ENCODE measurements around the gene FGD4. TPM values are rescaled to one million over a fixed set of nuclear protein-coding genes. Genes with fewer than 3 reads are reported as not detected.
"Not testable (repeated sequence)": the region's sequence is repeated elsewhere in the genome, so short reads cannot be mapped to it uniquely, and the experiment has no call there.

The FGD4 gene
- total RNA-seq, 1 experiment from 2014 or later: 3.1 TPM

DNA sequence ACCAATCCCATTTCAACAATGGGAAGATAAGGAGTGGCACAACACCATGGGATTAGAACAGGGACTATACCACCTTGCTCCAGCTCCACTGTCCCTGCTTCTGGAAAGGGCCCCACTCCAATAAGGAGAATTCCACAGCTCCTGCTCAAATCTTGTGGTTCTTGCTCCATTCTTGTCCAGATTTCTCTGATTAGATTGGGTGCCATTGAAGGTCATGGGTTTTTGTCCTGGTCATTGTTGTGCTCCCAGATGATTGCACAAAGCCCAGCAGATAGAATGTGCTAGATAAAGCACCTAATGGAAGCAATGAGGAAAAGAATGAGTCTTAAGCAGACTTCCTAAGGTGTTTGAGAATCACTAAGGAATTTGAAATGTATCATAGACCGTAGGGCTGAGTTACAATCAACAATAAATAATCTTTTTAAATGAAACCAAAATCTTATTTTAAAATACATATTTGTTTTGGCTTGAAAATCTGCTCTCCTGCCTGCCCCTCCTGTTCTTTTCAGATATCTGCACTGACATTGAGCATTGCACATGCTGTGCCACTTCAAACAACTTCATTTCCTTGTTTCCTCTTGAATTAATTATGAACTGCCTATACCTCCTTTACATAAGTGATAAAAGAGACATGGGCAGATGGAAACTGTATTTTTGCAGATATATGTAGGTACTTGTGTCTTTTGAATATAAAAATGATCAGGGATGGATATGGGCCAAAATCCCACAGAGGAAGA, 115.9 kb downstream of the FGD4 start:
- Histone ChIP-seq H3K9me3 (no peaks in the 10 kb centered on the region), H3K36me3 (no peaks in the 10 kb centered on the region), H3K27me3 (peaks cover 3% of the 10 kb centered on the region; the same call in 1 of the 2 replicates), H3K4me3 (no peak overlapping the region)
- DNase-seq: no peak

DNA sequence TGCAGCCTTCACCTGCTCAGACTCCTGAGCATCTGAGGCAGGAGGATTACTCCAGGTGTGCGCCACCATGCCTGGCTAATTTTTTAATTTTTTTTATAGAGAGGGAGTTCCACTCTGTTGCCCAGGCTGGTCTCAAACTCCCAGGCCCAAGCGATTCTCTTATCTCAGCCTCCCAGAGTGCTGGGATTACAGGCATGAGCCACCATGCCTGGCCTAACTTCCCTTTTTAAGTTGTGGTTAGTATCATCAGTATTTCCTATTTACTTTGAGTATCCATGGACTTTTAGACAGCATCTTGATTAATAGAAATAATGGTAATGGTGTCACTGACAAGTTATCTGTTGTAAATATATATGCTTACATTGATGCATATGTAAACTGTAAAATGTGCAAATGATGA, 116.9 kb downstream of the FGD4 start:
- no peaks in the 10 kb centered on the region for H3K27me3 ChIP-seq
- no peaks in the 10 kb centered on the region for H3K9me3 ChIP-seq
- DNase-seq: no peak
- no peak overlapping the region for H3K4me3 ChIP-seq
- no peaks in the 10 kb centered on the region for H3K36me3 ChIP-seq

DNA sequence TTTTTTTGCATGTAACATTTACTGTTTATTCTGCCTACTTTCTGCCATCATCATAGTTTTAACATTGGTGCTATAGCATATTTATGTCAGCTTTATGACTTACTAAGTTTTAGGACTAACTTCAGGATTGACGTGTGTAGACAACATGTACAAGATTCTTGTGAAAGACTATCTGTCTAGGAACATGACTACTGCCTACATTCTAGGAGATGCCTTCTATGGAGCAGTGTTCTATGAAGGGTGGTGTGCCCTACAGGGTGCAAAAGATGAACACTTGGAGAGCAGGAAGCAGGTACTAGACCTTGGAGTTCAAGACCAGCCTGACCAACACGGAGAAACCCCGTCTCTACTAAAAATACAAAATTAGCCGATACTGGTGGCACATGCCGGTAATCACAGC, 118.6 kb downstream of the FGD4 start:
- Histone ChIP-seq H3K27me3 (no peaks in the 10 kb centered on the region), H3K9me3 (no peaks in the 10 kb centered on the region), H3K36me3 (no peaks in the 10 kb centered on the region), H3K4me3 (no peak overlapping the region)
- DNase-seq: no peak

GRCh38 chr12:32519047-32519446, 119.7 kb downstream of the FGD4 start:
- Histone ChIP-seq H3K36me3 (no peaks in the 10 kb centered on the region), H3K4me3 (no peak overlapping the region), H3K9me3 (no peaks in the 10 kb centered on the region), H3K27me3 (no peaks in the 10 kb centered on the region)
- DNase-seq: no peak

GRCh38 chr12:32522331-32523221, 123.2 kb downstream of the FGD4 start:
- H3K9me3 ChIP-seq: no peaks in the 10 kb centered on the region
- no peak for DNase-seq
- H3K4me3 ChIP-seq: no peak overlapping the region
- no peaks in the 10 kb centered on the region for H3K27me3 ChIP-seq
- H3K36me3 ChIP-seq: no peaks in the 10 kb centered on the region

DNA sequence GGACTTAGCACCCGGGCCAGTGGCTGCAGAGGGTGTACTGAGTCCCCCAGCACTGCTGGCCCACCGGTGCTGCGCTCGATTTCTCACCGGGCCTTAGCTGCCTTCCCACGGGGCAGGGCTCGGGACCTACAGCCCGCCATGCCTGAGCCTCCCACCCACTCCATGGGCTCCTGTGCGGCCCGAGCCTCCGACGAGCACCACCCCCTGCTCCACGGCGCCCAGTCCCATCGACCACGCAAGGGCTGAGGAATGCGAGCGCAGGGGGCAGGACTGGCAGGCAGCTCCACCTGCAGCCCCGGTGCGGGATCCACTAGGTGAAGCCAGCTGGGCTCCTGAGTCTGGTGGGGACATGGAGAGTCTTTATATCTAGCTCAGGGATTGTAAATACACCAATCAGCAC, 126.4 kb downstream of the FGD4 start:
- not testable (repeated sequence) for H3K4me3 ChIP-seq, DNase-seq, H3K9me3 ChIP-seq, H3K36me3 ChIP-seq, H3K27me3 ChIP-seq

GRCh38 chr12:32526343-32526742, 127.0 kb downstream of the FGD4 start:
- not testable (repeated sequence) for H3K4me3 ChIP-seq, H3K9me3 ChIP-seq, DNase-seq, H3K27me3 ChIP-seq, H3K36me3 ChIP-seq

DNA sequence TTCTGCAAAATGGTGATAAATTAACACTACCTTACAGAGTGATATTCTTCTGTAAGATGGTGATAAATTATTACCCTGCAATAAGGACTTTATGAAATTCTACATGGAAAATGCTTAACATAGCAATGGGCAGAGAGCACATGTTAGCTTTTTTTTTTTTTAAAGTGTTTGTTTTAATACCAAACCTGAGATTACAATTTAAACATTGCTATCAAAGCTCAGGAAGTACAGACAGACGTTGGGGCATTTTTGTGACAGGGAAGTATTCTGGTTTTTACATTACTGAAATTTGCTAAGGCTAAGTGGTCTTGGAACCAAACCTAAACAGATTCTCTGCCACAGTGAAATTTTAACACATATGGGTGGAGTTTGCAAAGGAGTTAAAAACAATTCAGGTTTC, 133.1 kb downstream of the FGD4 start:
- Histone ChIP-seq H3K4me3 (no peak overlapping the region), H3K27me3 (no peaks in the 10 kb centered on the region), H3K9me3 (no peaks in the 10 kb centered on the region), H3K36me3 (no peaks in the 10 kb centered on the region)
- DNase-seq: no peak

- no peaks in the 10 kb centered on the region for H3K36me3 ChIP-seq
- no peak overlapping the region for H3K4me3 ChIP-seq
- no peak for DNase-seq
- no peaks in the 10 kb centered on the region for H3K27me3 ChIP-seq
- no peaks in the 10 kb centered on the region for H3K9me3 ChIP-seq
Observed at GRCh38 chr12:32532951-32533350, 133.6 kb downstream of the FGD4 start.

GRCh38 chr12:32533506-32533905, 134.1 kb downstream of the FGD4 start:
- peak; percentile 73 for DNase-seq
- not testable (repeated sequence) for H3K27me3 ChIP-seq, H3K4me3 ChIP-seq, H3K9me3 ChIP-seq, H3K36me3 ChIP-seq

GRCh38 chr12:32533971-32534590, 134.7 kb downstream of the FGD4 start:
- no peaks in the 10 kb centered on the region for H3K27me3 ChIP-seq
- no peaks in the 10 kb centered on the region for H3K9me3 ChIP-seq
- no peaks in the 10 kb centered on the region for H3K36me3 ChIP-seq
- DNase-seq: peak; percentile 95
- peak overlapping the region; percentile 49 for H3K4me3 ChIP-seq

DNA sequence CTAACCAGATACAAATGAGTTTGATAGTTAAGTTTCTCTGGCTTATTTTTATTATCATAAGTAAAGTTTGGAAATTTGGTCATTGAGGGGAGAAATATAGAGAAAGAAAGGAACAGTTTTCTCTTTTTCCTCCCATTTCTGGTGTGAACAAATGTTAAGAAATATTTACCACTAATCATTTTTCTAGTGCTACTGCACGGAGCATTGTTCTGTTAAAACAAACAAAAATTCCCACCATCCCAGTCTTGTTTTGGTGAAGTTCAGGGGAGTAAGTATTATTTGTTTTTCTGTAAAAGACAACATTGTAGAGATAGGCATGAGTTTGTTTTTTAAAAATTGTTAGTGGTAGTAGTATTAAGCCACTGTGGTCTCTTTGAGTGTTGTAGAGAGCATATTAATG, 135.3 kb downstream of the FGD4 start:
- no peak for DNase-seq
- no peaks in the 10 kb centered on the region for H3K36me3 ChIP-seq
- H3K27me3 ChIP-seq: no peaks in the 10 kb centered on the region
- peak overlapping the region; percentile 49 for H3K4me3 ChIP-seq
- H3K9me3 ChIP-seq: no peaks in the 10 kb centered on the region

- Histone ChIP-seq H3K4me3 (peak overlapping the region; percentile 49), H3K27me3 (no peaks in the 10 kb centered on the region), H3K36me3 (no peaks in the 10 kb centered on the region), H3K9me3 (no peaks in the 10 kb centered on the region)
- DNase-seq: peak; percentile 83
Observed at GRCh38 chr12:32535288-32535999, 136.1 kb downstream of the FGD4 start.

- H3K4me3 ChIP-seq: peak overlapping the region; percentile 49
- DNase-seq: no peak
Observed at GRCh38 chr12:32536000-32536345, 136.6 kb downstream of the FGD4 start.

GRCh38 chr12:32541754-32542374, 142.5 kb downstream of the FGD4 start:
- H3K36me3 ChIP-seq: no peaks in the 10 kb centered on the region; the same call in 1 of the 2 replicates
- DNase-seq: no peak
- H3K9me3 ChIP-seq: no peaks in the 10 kb centered on the region
- no peaks in the 10 kb centered on the region for H3K27me3 ChIP-seq
- no peak overlapping the region for H3K4me3 ChIP-seq

More at GRCh38 chr12:32536000-32536345, 136.6 kb downstream of the FGD4 start:
- H3K27me3 ChIP-seq: no peaks in the 10 kb centered on the region
- H3K36me3 ChIP-seq: no peaks in the 10 kb centered on the region
- H3K9me3 ChIP-seq: no peaks in the 10 kb centered on the region

GRCh38 chr12:32542428-32543229, 143.3 kb downstream of the FGD4 start:
- Histone ChIP-seq H3K27me3 (no peaks in the 10 kb centered on the region), H3K36me3 (no peaks in the 10 kb centered on the region; the same call in 1 of the 2 replicates), H3K9me3 (no peaks in the 10 kb centered on the region), H3K4me3 (no peak overlapping the region)
- no peak for DNase-seq

Data from MG63 (cell line).